ENCODE data around the gene SMG1.
"Not testable (repeated sequence)": the region's sequence is repeated elsewhere in the genome, so short reads cannot be mapped to it uniquely, and the experiment has no call there.

The SMG1 gene

GRCh38 chr16:18945233-18945632, 19.0 kb upstream of the SMG1 start:
- TF ChIP-seq GATA1 (IDR thresholded peaks at IDR 0.05; ENCODE audit: low read depth, low read length) (no peak), POLR2A (IDR thresholded peaks at IDR 0.05; ENCODE audit: low read length) (no peak)
- DNase-seq = no peak

- DNase-seq = no peak
- TF ChIP-seq GATA1 (IDR thresholded peaks at IDR 0.05; ENCODE audit: low read depth, low read length) (no peak), POLR2A (IDR thresholded peaks at IDR 0.05; ENCODE audit: low read length) (no peak)
Observed at GRCh38 chr16:18943414-18943813, 17.2 kb upstream of the SMG1 start.

GRCh38 chr16:18942061-18942460, 15.9 kb upstream of the SMG1 start:
- DNase-seq = no peak
- TF ChIP-seq GATA1 (IDR thresholded peaks at IDR 0.05; ENCODE audit: low read depth, low read length) (no peak), POLR2A (IDR thresholded peaks at IDR 0.05; ENCODE audit: low read length) (no peak)

GRCh38 chr16:18941471-18941870, 15.3 kb upstream of the SMG1 start:
- TF ChIP-seq GATA1 (IDR thresholded peaks at IDR 0.05; ENCODE audit: low read depth, low read length) (no peak), POLR2A (IDR thresholded peaks at IDR 0.05; ENCODE audit: low read length) (no peak)
- no peak for DNase-seq

GRCh38 chr16:18938986-18939385, 12.8 kb upstream of the SMG1 start:
- no peak for DNase-seq
- TF ChIP-seq GATA1 (IDR thresholded peaks at IDR 0.05; ENCODE audit: low read depth, low read length) = no peak
- no peak for TF ChIP-seq POLR2A (IDR thresholded peaks at IDR 0.05; ENCODE audit: low read length)

GRCh38 chr16:18937390-18937789, 11.2 kb upstream of the SMG1 start:
- TF ChIP-seq GATA1 (IDR thresholded peaks at IDR 0.05; ENCODE audit: low read depth, low read length) (no peak), POLR2A (IDR thresholded peaks at IDR 0.05; ENCODE audit: low read length) (no peak)
- no peak for DNase-seq

GRCh38 chr16:18936727-18937340, 10.6 kb upstream of the SMG1 start:
- no peak for DNase-seq
- TF ChIP-seq GATA1 (IDR thresholded peaks at IDR 0.05; ENCODE audit: low read depth, low read length) (no peak), POLR2A (IDR thresholded peaks at IDR 0.05; ENCODE audit: low read length) (no peak)

GRCh38 chr16:18933501-18933900, 7.3 kb upstream of the SMG1 start:
- TF ChIP-seq POLR2A (IDR thresholded peaks at IDR 0.05; ENCODE audit: low read length) = no peak
- TF ChIP-seq GATA1 (IDR thresholded peaks at IDR 0.05; ENCODE audit: low read depth, low read length) = no peak
- no peak for DNase-seq

GRCh38 chr16:18932243-18932987, 6.2 kb upstream of the SMG1 start:
- TF ChIP-seq GATA1 (IDR thresholded peaks at IDR 0.05; ENCODE audit: low read depth, low read length) (no peak), POLR2A (IDR thresholded peaks at IDR 0.05; ENCODE audit: low read length) (no peak)
- DNase-seq = no peak

- no peak for DNase-seq
- TF ChIP-seq POLR2A (IDR thresholded peaks at IDR 0.05; ENCODE audit: low read length) = no peak
Observed at GRCh38 chr16:18931756-18932155, 5.5 kb upstream of the SMG1 start.

GRCh38 chr16:18930095-18930494, 3.9 kb upstream of the SMG1 start:
- DNase-seq = not testable (repeated sequence)

GRCh38 chr16:18928073-18928472, 1.9 kb upstream of the SMG1 start:
- not testable (repeated sequence) for DNase-seq

GRCh38 chr16:18925215-18925985, 808 bp downstream of the SMG1 start:
- peak; percentile 77 to 84 for DNase-seq

GRCh38 chr16:18923935-18924334, 2.3 kb downstream of the SMG1 start:
- not testable (repeated sequence) for DNase-seq

GRCh38 chr16:18923124-18923523, 3.1 kb downstream of the SMG1 start:
- DNase-seq = not testable (repeated sequence)

GRCh38 chr16:18909585-18909984, 16.6 kb downstream of the SMG1 start:
- DNase-seq = not testable (repeated sequence)

- DNase-seq = not testable (repeated sequence)
Observed at GRCh38 chr16:18908716-18909115, 17.5 kb downstream of the SMG1 start.

- DNase-seq = not testable (repeated sequence)
Observed at GRCh38 chr16:18902778-18903177, 23.4 kb downstream of the SMG1 start.

GRCh38 chr16:18902044-18902443, 24.2 kb downstream of the SMG1 start:
- not testable (repeated sequence) for DNase-seq

GRCh38 chr16:18901194-18901593, 25.0 kb downstream of the SMG1 start:
- DNase-seq = not testable (repeated sequence)

- not testable (repeated sequence) for DNase-seq
Observed at GRCh38 chr16:18884456-18884855, 41.8 kb downstream of the SMG1 start.

Measured in erythroblast (primary cell).